Neural cell (in vitro differentiated cells): ENCODE results near the gene XRN1. TPM values are rescaled to one million over a fixed set of nuclear protein-coding genes. Genes with fewer than 3 reads are reported as not detected.

Source experiments
- H2AFZ ChIP-seq: fragments of 200-600, 300-800 bp; sonication (generic), shearing (Covaris generic); 2 replicates; pipeline ENCODE4 v1.6.0; 2014; ENCODE audit warnings: low read depth, mild to moderate bottlenecking, antibody characterized with exemption, low read length, moderate library complexity
- H3F3A ChIP-seq: fragments of 200-600 bp; shearing (Covaris generic); 2 replicates; pipeline ENCODE4 v1.6.1; 2016; ENCODE audit warnings: mild to moderate bottlenecking, moderate library complexity, mixed read lengths, antibody characterized with exemption, low read length; ENCODE audit not compliant: insufficient read depth, poor library complexity, severe bottlenecking
- H3K27ac ChIP-seq: fragments of 200-600, 300-800 bp; sonication (generic), shearing (Covaris generic); 2 replicates; pipeline ENCODE4 v1.5.1; 2014; ENCODE audit warnings: mild to moderate bottlenecking, low read length, moderate library complexity
- H3K27me3 ChIP-seq: fragments of 300-800, 200-600 bp; sonication (generic), shearing (Covaris generic); 2 replicates; pipeline ENCODE4 v1.6.0; 2014; ENCODE audit warnings: mild to moderate bottlenecking, low read depth, low read length, moderate library complexity; ENCODE audit not compliant: insufficient read depth
- H3K36me3 ChIP-seq: fragments of 300-800, 200-600 bp; sonication (generic), shearing (Covaris generic); 2 replicates; pipeline ENCODE4 v1.5.1; 2014; ENCODE audit warnings: mild to moderate bottlenecking, antibody characterized with exemption, low read length, moderate library complexity; ENCODE audit not compliant: insufficient read depth
- H3K4me2 ChIP-seq: fragments of 300-800, 200-600 bp; sonication (generic), shearing (Covaris generic); 2 replicates; pipeline ENCODE4 v1.6.0; 2014; ENCODE audit warnings: mild to moderate bottlenecking, low read length
- H3K4me3 ChIP-seq: fragments of 300-800, 200-600 bp; sonication (generic), shearing (Covaris generic); 2 replicates; pipeline ENCODE4 v1.5.1; 2014; ENCODE audit warnings: mild to moderate bottlenecking, low read length, moderate library complexity
- H3K79me2 ChIP-seq: fragments of 200-600 bp; shearing (Covaris generic); replicated peaks from 2 replicates; pipeline ENCODE4 v1.6.0; 2014; ENCODE audit warnings: mild to moderate bottlenecking, low read length, moderate library complexity; ENCODE audit not compliant: insufficient read depth
- H3K9ac ChIP-seq: fragments of 300-800, 200-600 bp; sonication (generic), shearing (Covaris generic); 2 replicates; pipeline ENCODE4 v1.6.1; 2016; ENCODE audit warnings: mild to moderate bottlenecking, low read length, mixed read lengths
- H3K9me2 ChIP-seq: fragments of 200-600 bp; shearing (Covaris generic); 2 replicates; pipeline ENCODE4 v1.6.1; 2016; ENCODE audit warnings: mild to moderate bottlenecking, low read length, mixed read lengths; ENCODE audit not compliant: insufficient read depth
- H3K9me3 ChIP-seq: fragments of 200-600, 300-800 bp; sonication (generic), shearing (Covaris generic); 2 replicates; pipeline ENCODE4 v1.6.1; 2016; ENCODE audit warnings: mild to moderate bottlenecking, mixed run types, low read length, moderate library complexity, mixed read lengths
- H4K20me1 ChIP-seq: fragments of 200-600 bp; shearing (Covaris generic); 2 replicates; pipeline ENCODE4 v1.6.1; 2016; ENCODE audit warnings: mild to moderate bottlenecking, mixed run types; ENCODE audit not compliant: insufficient read depth
- CTCF ChIP-seq: fragments of 450-650 bp; IDR thresholded peaks from 2 replicates; pipeline ENCODE4 v1.5.1; 2014; ENCODE audit warnings: antibody characterized with exemption, mild to moderate bottlenecking, moderate library complexity; ENCODE audit not compliant: poor library complexity, severe bottlenecking
- EP300 ChIP-seq: fragments of 450-650 bp; conservative IDR thresholded peaks from 2 replicates; pipeline ENCODE4 v1.6.1; 2014; ENCODE audit warnings: antibody characterized with exemption, mild to moderate bottlenecking, moderate library complexity; ENCODE audit not compliant: poor library complexity, severe bottlenecking
- EZH2 ChIP-seq: fragments of 200-600, 300-800 bp; shearing (Covaris generic), sonication (generic); IDR thresholded peaks from 2 replicates; pipeline ENCODE4 v1.6.1; 2014; ENCODE audit warnings: antibody characterized with exemption, low read length, borderline replicate concordance, mild to moderate bottlenecking; ENCODE audit not compliant: insufficient read depth, poor library complexity, severe bottlenecking
- MXI1 ChIP-seq: fragments of 450-650 bp; conservative IDR thresholded peaks from 2 replicates; pipeline ENCODE4 v1.6.1; 2014; ENCODE audit warnings: antibody characterized with exemption, mild to moderate bottlenecking; ENCODE audit not compliant: poor library complexity, severe bottlenecking
- POLR2AphosphoS5 ChIP-seq: IDR thresholded peaks from 2 replicates; pipeline ENCODE4 v1.6.1; 2012
- RAD21 ChIP-seq: fragments of 450-650 bp; conservative IDR thresholded peaks from 2 replicates; pipeline ENCODE4 v1.6.1; 2014; ENCODE audit warnings: antibody characterized with exemption, mild to moderate bottlenecking, moderate library complexity
- REST ChIP-seq: IDR thresholded peaks from 2 replicates; pipeline ENCODE4 v1.6.1; 2012; ENCODE audit warnings: borderline replicate concordance
- SMC3 ChIP-seq: fragments of 450-650 bp; conservative IDR thresholded peaks from 2 replicates; pipeline ENCODE4 v1.6.1; 2014; ENCODE audit warnings: antibody characterized with exemption, mild to moderate bottlenecking, moderate library complexity; ENCODE audit not compliant: poor library complexity
- TAF1 ChIP-seq: IDR thresholded peaks from 2 replicates; pipeline ENCODE4 v1.6.1; 2012; ENCODE audit warnings: low read depth
- polyA plus RNA-seq: library from polyadenylated mRNA; depleted of rRNA; stranded (reverse); fragments of >200 nt; gene quantifications from 2 replicates; pipeline ENCODE4 v1.2.3, GENCODE V29; 2014

Gene XRN1
- polyA plus RNA-seq, 1 donor from 2014 or later: 21.1 TPM

- Histone ChIP-seq H3K27me3 (no peaks in the 10 kb centered on the region), H3K4me2 (no peak overlapping the region), H3K4me3 (no peak overlapping the region), H2AFZ (no peak overlapping the region), H3K27ac (no peak overlapping the region), H3K9me3 (no peaks in the 10 kb centered on the region), H4K20me1 (no peaks in the 10 kb centered on the region), H3K9me2 (no peaks in the 10 kb centered on the region), H3K79me2 (no peaks in the 10 kb centered on the region), H3F3A (no peaks in the 10 kb centered on the region), H3K9ac (no peak overlapping the region), H3K36me3 (no peaks in the 10 kb centered on the region)
- no peak for TF ChIP-seq EP300
- no peak for TF ChIP-seq RAD21
- TF ChIP-seq MXI1: no peak
- no peak for TF ChIP-seq CTCF
- no peak for TF ChIP-seq REST
- no peak for TF ChIP-seq SMC3
- TF ChIP-seq POLR2AphosphoS5: no peak
- no peak for TF ChIP-seq TAF1
- TF ChIP-seq EZH2: no peak
These were observed 178.1 kb downstream of the XRN1 start for GRCh38 chr3:142269767-142270166.

GRCh38 chr3:142268426-142268825, 179.4 kb downstream of the XRN1 start:
- no peak for TF ChIP-seq RAD21
- TF ChIP-seq POLR2AphosphoS5: no peak
- TF ChIP-seq SMC3: no peak
- TF ChIP-seq CTCF: no peak
- TF ChIP-seq EP300: no peak
- no peak for TF ChIP-seq REST
- no peak overlapping the region for H2AFZ ChIP-seq
- no peak overlapping the region for H3K4me2 ChIP-seq
- no peaks in the 10 kb centered on the region for H3K9me2 ChIP-seq
- no peaks in the 10 kb centered on the region for H3K79me2 ChIP-seq
- no peaks in the 10 kb centered on the region for H4K20me1 ChIP-seq
- H3K9me3 ChIP-seq: no peaks in the 10 kb centered on the region
- no peaks in the 10 kb centered on the region for H3K27me3 ChIP-seq
- H3K4me3 ChIP-seq: no peak overlapping the region
- H3K36me3 ChIP-seq: no peaks in the 10 kb centered on the region
- H3K27ac ChIP-seq: no peak overlapping the region
- no peak overlapping the region for H3K9ac ChIP-seq
- no peaks in the 10 kb centered on the region for H3F3A ChIP-seq
